Duodenal mucosa (tissue), 2 donors: ENCODE data around the gene DYRK2.

Experiments used
- H3K27ac ChIP-seq: one replicate; pipeline ENCODE4 v1.7.0; 2013; ENCODE audit warnings: low read depth, low read length
- H3K27me3 ChIP-seq, 2 donors: one replicate each; pipeline ENCODE4 v1.7.0; 2013; ENCODE audit warnings: low read length in 2 of 2, control low read depth in 1 of 2; ENCODE audit not compliant: insufficient read depth in 2 of 2, control insufficient read depth in 1 of 2
- H3K36me3 ChIP-seq, 2 donors: one replicate each; pipeline ENCODE4 v1.7.0; 2013; ENCODE audit warnings: low read length in 2 of 2, control low read depth in 1 of 2; ENCODE audit not compliant: insufficient read depth in 2 of 2, control insufficient read depth in 1 of 2
- H3K4me1 ChIP-seq, 2 donors: one replicate each; pipeline ENCODE4 v1.7.0; 2013; ENCODE audit warnings: low read length in 2 of 2, control low read depth in 1 of 2; ENCODE audit not compliant: insufficient read depth in 2 of 2, control insufficient read depth in 1 of 2
- H3K4me3 ChIP-seq, 2 donors: one replicate each; pipeline ENCODE4 v1.7.0; 2013; ENCODE audit warnings: low read length in 2 of 2, low read depth in 1 of 2
- H3K9ac ChIP-seq, 2 donors: one replicate each; pipeline ENCODE4 v1.7.0; 2013; ENCODE audit warnings: low read length in 2 of 2, low read depth in 1 of 2
- H3K9me3 ChIP-seq, 2 donors: one replicate each; pipeline ENCODE4 v1.7.0; 2013; ENCODE audit warnings: low read length in 2 of 2, control low read depth in 1 of 2; ENCODE audit not compliant: control insufficient read depth in 1 of 2

DYRK2 gene

DNA sequence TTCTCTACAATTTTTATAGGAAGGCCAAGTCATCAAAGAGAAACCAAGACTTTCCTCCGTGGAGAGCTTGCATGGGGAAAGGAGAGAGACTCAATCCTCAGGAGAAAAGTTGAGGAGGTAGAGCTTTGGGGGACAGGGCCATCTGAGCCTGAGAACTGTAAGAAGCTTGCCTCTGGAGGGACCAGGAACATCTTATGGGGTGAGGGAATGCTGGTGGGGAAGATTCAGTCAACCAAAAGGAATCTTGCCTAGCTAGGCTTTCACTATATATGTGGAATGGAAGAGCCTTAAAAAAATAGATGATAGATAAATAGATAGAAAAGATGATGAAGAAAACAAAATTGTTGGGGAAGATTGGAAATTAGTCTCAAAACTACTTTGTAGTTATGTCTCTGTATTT is 63.5 kb downstream of the DYRK2 start:
- no peak overlapping the region for H3K9ac ChIP-seq
- no peaks in the 10 kb centered on the region for H3K27me3 ChIP-seq
- no peaks in the 10 kb centered on the region for H3K36me3 ChIP-seq
- H3K4me3 ChIP-seq: no peak overlapping the region
- no peaks in the 10 kb centered on the region for H3K9me3 ChIP-seq
- peaks cover 13 to 19% of the 10 kb centered on the region in 2 donors for H3K4me1 ChIP-seq
- H3K27ac ChIP-seq: no peak overlapping the region

DNA sequence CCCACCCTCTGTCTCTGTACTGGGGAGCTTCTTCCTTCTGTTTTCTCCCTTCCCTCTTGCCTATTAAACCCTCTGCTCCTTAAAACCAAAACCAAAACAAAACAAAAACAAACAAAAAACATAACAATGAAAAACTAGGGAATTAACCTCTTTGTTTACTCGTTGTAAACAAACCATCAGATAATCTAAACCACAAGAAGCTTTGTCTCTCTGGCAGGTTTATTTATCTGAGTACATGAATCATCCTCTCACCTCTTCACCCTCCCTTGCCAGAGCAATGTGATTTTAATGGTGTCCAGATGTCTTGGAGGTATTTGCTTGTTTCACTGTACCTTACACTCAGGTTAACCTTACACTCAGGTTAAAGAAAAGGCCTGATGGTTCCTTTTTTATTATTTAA is 66.1 kb downstream of the DYRK2 start:
- no peaks in the 10 kb centered on the region for H3K36me3 ChIP-seq
- H3K9me3 ChIP-seq: no peaks in the 10 kb centered on the region
- H3K4me3 ChIP-seq: no peak overlapping the region
- H3K27me3 ChIP-seq: no peaks in the 10 kb centered on the region
- no peak overlapping the region for H3K27ac ChIP-seq
- no peak overlapping the region for H3K9ac ChIP-seq
- peaks cover 13% of the 10 kb centered on the region in 2 donors for H3K4me1 ChIP-seq
